Measurements from ENCODE around the gene CTTNBP2. TPM values are rescaled to one million over a fixed set of nuclear protein-coding genes. Genes with fewer than 3 reads are reported as not detected.

The CTTNBP2 gene
- total RNA-seq, 5 donors from 2014 or later (not counting 1 experiment from before 2014, with no cell fraction given) = 0.06 to 0.61 (median 0.16) TPM; not detected in 2

DNA sequence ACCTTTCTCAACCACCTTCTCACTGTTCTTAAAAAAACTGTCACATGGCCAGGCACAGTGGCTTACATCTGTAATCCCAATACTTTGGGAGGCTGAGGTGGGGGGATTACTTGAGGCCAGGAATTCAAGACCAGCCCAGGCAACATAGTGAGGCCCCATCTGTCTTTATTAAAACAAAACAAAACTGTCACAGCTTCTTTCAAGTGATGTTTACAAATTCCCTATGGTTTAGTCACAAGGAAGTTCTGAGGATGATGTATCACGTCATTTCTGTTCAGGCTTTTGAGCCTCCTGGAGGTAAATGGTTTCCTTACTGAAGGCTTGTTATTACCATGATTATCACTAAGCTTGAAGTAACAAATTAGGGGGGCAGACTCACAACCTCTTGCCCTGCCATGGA lies 207.2 kb downstream of the CTTNBP2 start:
- H3K27ac Mint-ChIP-seq = no peak overlapping the region

DNA sequence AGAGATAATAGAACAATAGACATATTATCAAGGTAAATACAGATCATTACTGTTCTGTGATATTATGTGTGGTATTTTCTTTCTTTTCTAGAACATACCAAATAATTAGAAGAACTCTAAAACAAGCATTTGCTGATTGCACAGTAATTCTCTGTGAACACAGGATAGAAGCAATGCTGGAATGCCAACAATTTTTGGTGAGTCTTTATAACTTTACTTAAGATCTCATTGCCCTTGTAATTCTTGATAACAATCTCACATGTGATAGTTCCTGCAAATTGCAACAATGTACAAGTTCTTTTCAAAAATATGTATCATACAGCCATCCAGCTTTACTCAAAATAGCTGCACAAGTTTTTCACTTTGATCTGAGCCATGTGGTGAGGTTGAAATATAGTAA lies 207.9 kb downstream of the CTTNBP2 start:
- H3K4me1 ChIP-seq (ENCODE audit: control insufficient read depth in 1 of 2, extremely low read depth in 1 of 2, insufficient read depth in 2 of 2, low read length in 2 of 2) = no peaks in the 10 kb centered on the region
- no peak for DNase-seq
- POLR2A ChIA-PET = no interaction called here

More for the DNA sequence above, 207.2 kb downstream of the CTTNBP2 start:
- Mint-ChIP-seq H3K4me3 (no peak overlapping the region), H3K27me3 (no peaks in the 10 kb centered on the region), H3K4me1 (no peaks in the 10 kb centered on the region), H3K9me3 (no peaks in the 10 kb centered on the region), H3K36me3 (no peaks in the 10 kb centered on the region)
- DNase-seq = no peak
- H3K27ac ChIP-seq (ENCODE audit: low read length) = no peak overlapping the region
- ATAC-seq (replicated peaks in 1 of 4) = no peak
- H3K4me1 ChIP-seq (ENCODE audit: control insufficient read depth in 1 of 2, extremely low read depth in 1 of 2, insufficient read depth in 2 of 2, low read length in 2 of 2) = no peaks in the 10 kb centered on the region
- H3K36me3 ChIP-seq (ENCODE audit: control insufficient read depth in 2 of 2, extremely low read depth in 1 of 2, insufficient read depth in 1 of 2, low read length in 1 of 2) = no peaks in the 10 kb centered on the region
- no peaks in the 10 kb centered on the region for H3K27me3 ChIP-seq (replicated peaks in 1 of 2; ENCODE audit: control insufficient read depth in 2 of 2, extremely low read depth in 1 of 2, insufficient read depth in 2 of 2, low read length in 1 of 2)
- H3K4me3 ChIP-seq (ENCODE audit: control insufficient read depth in 1 of 2, extremely low read depth in 1 of 2, low read length in 1 of 2) = no peak overlapping the region
- no peaks in the 10 kb centered on the region for H3K9me3 ChIP-seq
- ChIA-PET CTCF (no interaction called here), POLR2A (no interaction called here)
- no CpG with 5 or more reads among the region's 1 CpG for WGBS (ENCODE audit: insufficient coverage)

DNA sequence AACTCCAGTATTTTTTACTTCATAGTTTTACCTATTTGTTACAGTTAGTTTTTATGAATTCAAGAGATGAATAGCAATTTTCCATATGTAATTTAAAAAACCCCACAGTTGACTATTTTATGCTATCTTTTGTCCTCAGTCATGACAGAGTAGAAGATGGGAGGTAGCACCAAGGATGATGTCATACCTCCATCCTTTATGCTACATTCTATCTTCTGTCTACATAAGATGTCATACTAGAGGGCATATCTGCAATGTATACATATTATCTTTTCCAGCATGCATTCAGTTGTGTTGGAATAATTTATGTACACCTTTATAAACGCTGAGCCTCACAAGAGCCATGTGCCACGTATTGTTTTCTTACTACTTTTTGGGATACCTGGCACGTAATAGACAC lies 209.2 kb downstream of the CTTNBP2 start:
- no peak overlapping the region for H3K27ac Mint-ChIP-seq

More for the DNA sequence above, 207.9 kb downstream of the CTTNBP2 start:
- no peak overlapping the region for H3K27ac Mint-ChIP-seq
- H3K36me3 Mint-ChIP-seq = no peaks in the 10 kb centered on the region
- H3K4me3 Mint-ChIP-seq = no peak overlapping the region
- Histone ChIP-seq H3K36me3 (ENCODE audit: control insufficient read depth in 2 of 2, extremely low read depth in 1 of 2, insufficient read depth in 1 of 2, low read length in 1 of 2) (no peaks in the 10 kb centered on the region), H3K9me3 (no peaks in the 10 kb centered on the region), H3K27ac (ENCODE audit: low read length) (no peak overlapping the region), H3K4me3 (ENCODE audit: control insufficient read depth in 1 of 2, extremely low read depth in 1 of 2, low read length in 1 of 2) (no peak overlapping the region), H3K27me3 (replicated peaks in 1 of 2; ENCODE audit: control insufficient read depth in 2 of 2, extremely low read depth in 1 of 2, insufficient read depth in 2 of 2, low read length in 1 of 2) (no peaks in the 10 kb centered on the region)
- H3K27me3 Mint-ChIP-seq = no peaks in the 10 kb centered on the region
- no peaks in the 10 kb centered on the region for H3K4me1 Mint-ChIP-seq
- ATAC-seq (replicated peaks in 1 of 4) = no peak
- H3K9me3 Mint-ChIP-seq = no peaks in the 10 kb centered on the region
- CTCF ChIA-PET = no interaction called here

DNA sequence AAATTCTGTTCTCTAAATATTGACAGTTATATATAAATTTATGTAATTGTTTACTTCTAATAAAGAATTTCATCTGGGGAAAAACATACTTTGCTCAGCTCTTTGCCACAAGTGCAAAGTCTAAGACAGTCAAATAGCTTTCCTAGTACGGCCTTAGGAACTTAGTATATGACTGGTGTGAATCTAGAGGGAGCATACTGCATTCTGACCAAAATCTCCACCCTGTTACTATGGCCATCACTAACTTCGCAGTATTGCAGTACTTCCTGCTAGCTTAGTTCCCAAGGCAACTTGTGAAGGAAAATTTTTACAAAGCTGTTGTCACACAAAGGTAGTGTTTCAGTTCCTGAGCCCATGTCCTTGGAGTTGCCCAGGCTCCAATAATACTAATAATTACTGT lies 211.9 kb downstream of the CTTNBP2 start:
- no peak overlapping the region for H3K27ac Mint-ChIP-seq
- no peak for ATAC-seq (replicated peaks in 1 of 4)
- Histone ChIP-seq H3K27ac (ENCODE audit: low read length) (no peak overlapping the region), H3K27me3 (replicated peaks in 1 of 2; ENCODE audit: control insufficient read depth in 2 of 2, extremely low read depth in 1 of 2, insufficient read depth in 2 of 2, low read length in 1 of 2) (no peaks in the 10 kb centered on the region), H3K36me3 (ENCODE audit: control insufficient read depth in 2 of 2, extremely low read depth in 1 of 2, insufficient read depth in 1 of 2, low read length in 1 of 2) (no peaks in the 10 kb centered on the region), H3K9me3 (no peaks in the 10 kb centered on the region), H3K4me3 (ENCODE audit: control insufficient read depth in 1 of 2, extremely low read depth in 1 of 2, low read length in 1 of 2) (no peak overlapping the region), H3K4me1 (ENCODE audit: control insufficient read depth in 1 of 2, extremely low read depth in 1 of 2, insufficient read depth in 2 of 2, low read length in 2 of 2) (no peaks in the 10 kb centered on the region)
- DNase-seq = no peak
- POLR2A ChIA-PET = no interaction called here
- no peaks in the 10 kb centered on the region for H3K27me3 Mint-ChIP-seq
- H3K4me3 Mint-ChIP-seq = no peak overlapping the region
- no peaks in the 10 kb centered on the region for H3K9me3 Mint-ChIP-seq
- 67% methylated on average over 1 of the region's 2 CpGs for WGBS (ENCODE audit: insufficient coverage)
- CTCF ChIA-PET = no interaction called here
- H3K4me1 Mint-ChIP-seq = no peaks in the 10 kb centered on the region
- H3K36me3 Mint-ChIP-seq = no peaks in the 10 kb centered on the region

More for the DNA sequence above, 209.2 kb downstream of the CTTNBP2 start:
- Histone ChIP-seq H3K27ac (ENCODE audit: low read length) (no peak overlapping the region), H3K27me3 (replicated peaks in 1 of 2; ENCODE audit: control insufficient read depth in 2 of 2, extremely low read depth in 1 of 2, insufficient read depth in 2 of 2, low read length in 1 of 2) (no peaks in the 10 kb centered on the region), H3K9me3 (no peaks in the 10 kb centered on the region), H3K36me3 (ENCODE audit: control insufficient read depth in 2 of 2, extremely low read depth in 1 of 2, insufficient read depth in 1 of 2, low read length in 1 of 2) (no peaks in the 10 kb centered on the region), H3K4me1 (ENCODE audit: control insufficient read depth in 1 of 2, extremely low read depth in 1 of 2, insufficient read depth in 2 of 2, low read length in 2 of 2) (no peaks in the 10 kb centered on the region), H3K4me3 (ENCODE audit: control insufficient read depth in 1 of 2, extremely low read depth in 1 of 2, low read length in 1 of 2) (no peak overlapping the region)
- Mint-ChIP-seq H3K27me3 (no peaks in the 10 kb centered on the region), H3K9me3 (no peaks in the 10 kb centered on the region), H3K4me1 (no peaks in the 10 kb centered on the region), H3K36me3 (no peaks in the 10 kb centered on the region), H3K4me3 (no peak overlapping the region)
- ChIA-PET CTCF (no interaction called here), POLR2A (interaction anchor here in 1 of 2 donors (0.6 kb wide), 1 partner anchor 28 kb away, joined by 4 read pairs; no protein-coding TSS in a partner anchor)
- ATAC-seq (replicated peaks in 1 of 4) = no peak
- no CpG with 5 or more reads among the region's 3 CpGs for WGBS (ENCODE audit: insufficient coverage)
- no peak for DNase-seq

All from T-cell (primary cell).